ENCODE measurements around the gene MSH2. TPM values are rescaled to one million over a fixed set of nuclear protein-coding genes. Genes with fewer than 3 reads are reported as not detected.
A peak's percentile ranks its signal among the peaks of the same experiment; 100 is the strongest.

The MSH2 gene
- total and polyA plus RNA-seq, 8 donors: 3.1 to 31.5 (median 7.2) TPM

DNA sequence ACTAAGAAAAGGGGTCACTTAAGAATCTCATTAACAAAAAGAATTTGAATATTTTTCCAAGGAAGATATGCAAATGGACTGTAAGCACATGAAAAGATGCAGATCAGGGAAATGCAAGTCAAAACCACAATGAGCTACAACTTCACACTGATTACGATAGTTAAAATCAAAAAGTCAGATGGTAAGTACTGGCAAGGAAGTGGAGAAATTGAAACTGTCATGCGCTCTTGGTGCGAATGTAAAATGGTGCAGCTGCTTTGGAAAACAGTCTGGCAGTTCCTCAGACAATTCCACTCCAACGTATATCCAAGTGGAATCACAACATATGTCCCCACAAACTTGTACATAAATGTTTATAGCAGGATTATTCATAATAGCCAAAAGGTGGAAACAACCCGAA lies 81.4 kb downstream of the MSH2 start:
- H3K36me3 ChIP-seq: peaks cover 0 to 36% (median 25%) of the 10 kb centered on the region in 4 donors
- DNase-seq: no peak
- 81 to 96% (median 86%) methylated on average over 5 of the region's 5 CpGs for WGBS, 5 donors

GRCh38 chr2:47485177-47485576 lies 82.2 kb downstream of the MSH2 start:
- H3K4me1 ChIP-seq: no peaks in the 10 kb centered on the region
- WGBS, 5 donors: 86 to 95% (median 93%) methylated on average over 3 of the region's 3 CpGs
- H3K27ac ChIP-seq: no peak overlapping the region
- H3K9me3 ChIP-seq: no peaks in the 10 kb centered on the region
- H3K36me3 ChIP-seq: peaks cover 0 to 36% (median 25%) of the 10 kb centered on the region in 4 donors
- intact Hi-C loops (cut with DNase I; ENCODE audit: low total_unique reads): no loop called here
- H3K27me3 ChIP-seq: no peaks in the 10 kb centered on the region
- TF ChIP-seq, protein P1, sequence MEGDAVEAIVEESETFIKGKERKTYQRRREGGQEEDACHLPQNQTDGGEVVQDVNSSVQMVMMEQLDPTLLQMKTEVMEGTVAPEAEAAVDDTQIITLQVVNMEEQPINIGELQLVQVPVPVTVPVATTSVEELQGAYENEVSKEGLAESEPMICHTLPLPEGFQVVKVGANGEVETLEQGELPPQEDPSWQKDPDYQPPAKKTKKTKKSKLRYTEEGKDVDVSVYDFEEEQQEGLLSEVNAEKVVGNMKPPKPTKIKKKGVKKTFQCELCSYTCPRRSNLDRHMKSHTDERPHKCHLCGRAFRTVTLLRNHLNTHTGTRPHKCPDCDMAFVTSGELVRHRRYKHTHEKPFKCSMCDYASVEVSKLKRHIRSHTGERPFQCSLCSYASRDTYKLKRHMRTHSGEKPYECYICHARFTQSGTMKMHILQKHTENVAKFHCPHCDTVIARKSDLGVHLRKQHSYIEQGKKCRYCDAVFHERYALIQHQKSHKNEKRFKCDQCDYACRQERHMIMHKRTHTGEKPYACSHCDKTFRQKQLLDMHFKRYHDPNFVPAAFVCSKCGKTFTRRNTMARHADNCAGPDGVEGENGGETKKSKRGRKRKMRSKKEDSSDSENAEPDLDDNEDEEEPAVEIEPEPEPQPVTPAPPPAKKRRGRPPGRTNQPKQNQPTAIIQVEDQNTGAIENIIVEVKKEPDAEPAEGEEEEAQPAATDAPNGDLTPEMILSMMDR (IDR thresholded peaks at IDR 0.05): no peak
- TF ChIP-seq POLR2A (IDR thresholded peaks at IDR 0.05) (no peak), POLR2AphosphoS5 (IDR thresholded peaks at IDR 0.05) (no peak), EP300 (IDR thresholded peaks at IDR 0.05) (no peak)
- DNase-seq: no peak
- no peak overlapping the region for H3K4me3 ChIP-seq

More for the DNA sequence above, 81.4 kb downstream of the MSH2 start:
- Histone ChIP-seq H3K4me1 (no peaks in the 10 kb centered on the region), H3K4me3 (no peak overlapping the region), H3K9me3 (no peaks in the 10 kb centered on the region), H3K27me3 (no peaks in the 10 kb centered on the region), H3K27ac (no peak overlapping the region)
- TF ChIP-seq, protein P1 (IDR thresholded peaks at IDR 0.05): no peak
- no peak for TF ChIP-seq POLR2A (IDR thresholded peaks at IDR 0.05)
- no peak for TF ChIP-seq POLR2AphosphoS5 (IDR thresholded peaks at IDR 0.05)
- no peak for TF ChIP-seq EP300 (IDR thresholded peaks at IDR 0.05)
- intact Hi-C loops (cut with DNase I; ENCODE audit: low total_unique reads): no loop called here

DNA sequence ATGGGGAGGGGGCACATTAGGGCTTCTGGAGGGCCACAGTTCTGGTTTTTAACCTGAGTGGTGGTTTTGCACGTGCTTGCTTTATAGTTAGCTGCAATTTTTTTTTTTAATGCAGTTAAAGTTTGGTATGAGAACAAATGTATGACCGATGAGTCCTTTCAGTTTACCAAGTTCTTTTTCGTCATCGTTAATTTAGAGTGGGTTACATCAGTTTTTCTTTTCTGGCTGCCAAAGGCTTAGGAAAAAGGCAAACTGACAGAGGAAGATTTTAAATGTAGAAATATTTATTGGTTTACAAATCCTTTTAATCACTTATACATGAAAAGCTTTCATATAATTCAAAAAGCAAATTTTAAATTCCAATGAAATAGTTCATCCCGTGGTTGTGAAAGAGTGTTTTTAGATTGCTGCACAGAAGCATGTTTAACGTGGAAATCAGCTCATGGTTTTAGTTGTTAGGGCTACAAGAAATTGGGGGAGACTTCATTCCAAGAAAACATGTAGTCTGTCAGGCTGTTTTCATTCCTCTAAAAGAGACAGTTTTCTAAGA lies 82.9 kb downstream of the MSH2 start:
- H3K4me3 ChIP-seq: no peak overlapping the region
- H3K36me3 ChIP-seq: peaks cover 0 to 36% (median 24%) of the 10 kb centered on the region in 4 donors
- DNase-seq: no peak
- H3K27me3 ChIP-seq: no peaks in the 10 kb centered on the region
- peak in 1 of 3 donors; percentile 24 for TF ChIP-seq POLR2AphosphoS5 (IDR thresholded peaks at IDR 0.05)
- TF ChIP-seq, protein P1 (IDR thresholded peaks at IDR 0.05): no peak
- intact Hi-C loops (cut with DNase I; ENCODE audit: low total_unique reads): no loop called here
- H3K27ac ChIP-seq: no peak overlapping the region
- no peaks in the 10 kb centered on the region for H3K4me1 ChIP-seq
- 71 to 88% (median 78%) methylated on average over 6 of the region's 6 CpGs for WGBS, 5 donors
- no peaks in the 10 kb centered on the region for H3K9me3 ChIP-seq

- H3K9me3 ChIP-seq: no peaks in the 10 kb centered on the region
- no peaks in the 10 kb centered on the region for H3K4me1 ChIP-seq
- intact Hi-C loops (cut with DNase I; ENCODE audit: low total_unique reads): no loop called here
- no peak overlapping the region for H3K27ac ChIP-seq
- DNase-seq: peak in 1 of 2 donors; percentile 45
- H3K36me3 ChIP-seq: peaks cover 0 to 28% (median 20%) of the 10 kb centered on the region in 4 donors
- WGBS, 5 donors: 25 to 40% (median 31%) methylated on average over 2 of the region's 2 CpGs
- no peaks in the 10 kb centered on the region for H3K27me3 ChIP-seq
- TF ChIP-seq EP300 (IDR thresholded peaks at IDR 0.05) (no peak), POLR2AphosphoS5 (IDR thresholded peaks at IDR 0.05) (no peak), POLR2A (IDR thresholded peaks at IDR 0.05) (no peak)
- TF ChIP-seq, protein P1 (IDR thresholded peaks at IDR 0.05): no peak
- H3K4me3 ChIP-seq: no peak overlapping the region
Measured at GRCh38 chr2:47486841-47487497, 84.0 kb downstream of the MSH2 start.
